ENCODE data around the gene DHODH. TPM values are rescaled to one million over a fixed set of nuclear protein-coding genes. Genes with fewer than 3 reads are reported as not detected.

Gene DHODH
- total and polyA plus RNA-seq, 2 of the 13 experiments (the other 11 are each of a cell fraction or from before 2014, with no cell fraction given) = 10.7 to 16.4 TPM

GRCh38 chr16:72018470-72018869, 9.9 kb downstream of the DHODH start:
- in situ Hi-C loops (cut with HindIII; ENCODE audit: extremely low pct_ligation_motif_present, low pct_unique_long_range_greater_than_20kb) (no loop called here), intact Hi-C loops (cut with micrococcal nuclease; ENCODE audit: unreplicated experiment) (no loop called here)
- DNase-seq (ENCODE audit: low spot score) (no peak), ATAC-seq (no peak), FAIRE-seq (no peak)
- Histone ChIP-seq H3K9ac (ENCODE audit: insufficient read depth, low read depth, low read length) (no peak overlapping the region), H3K27me3 (ENCODE audit: control insufficient read depth in 1 of 2, insufficient read depth in 2 of 2, low read length in 2 of 2) (no peaks in the 10 kb centered on the region), H3K27ac (ENCODE audit: extremely low read length, insufficient read depth, low read length) (no peak overlapping the region), H3K4me1 (ENCODE audit: insufficient read depth, low read length) (peaks cover 31% of the 10 kb centered on the region), H3K9me3 (ENCODE audit: low read length) (no peaks in the 10 kb centered on the region), H2AFZ (ENCODE audit: low read length) (no peak overlapping the region), H4K20me1 (ENCODE audit: insufficient read depth, low read length) (no peaks in the 10 kb centered on the region), H3K36me3 (replicated peaks in 1 of 2; ENCODE audit: control insufficient read depth in 1 of 2, insufficient read depth in 2 of 2, low read length in 2 of 2) (peaks cover 14 to 44% of the 10 kb centered on the region in 2 experiments), H3K4me2 (ENCODE audit: low read depth, low read length) (no peak overlapping the region), H3K79me2 (ENCODE audit: insufficient read depth, low read length) (no peaks in the 10 kb centered on the region), H3K4me3 (replicated peaks in 1 of 3; ENCODE audit: insufficient read depth in 1 of 3, low read depth in 2 of 3, low read length in 3 of 3) (no peak overlapping the region)
- TF ChIP-seq MZF1 (CRISPR knock-in tag; IDR thresholded peaks at IDR 0.05; ENCODE audit: borderline replicate concordance) (no peak), SALL2 (CRISPR knock-in tag; IDR thresholded peaks at IDR 0.05) (no peak)
- BruUV-seq (replicated peaks) = no TSS peak
- POLR2A ChIA-PET = interaction anchor here (1.3 to 2.6 kb wide), 2 partner anchors 36 to 45 kb away, joined by 3 to 9 read pairs; partner anchors contain the start of genes HP and HPR
- CTCF ChIA-PET (ENCODE audit: low intra/inter-chr PET ratio, low total read pairs) = no interaction called here
- 97% methylated on average over 9 of the region's 9 CpGs for WGBS (ENCODE audit: low lambda C conversion rate)

- H3K36me3 ChIP-seq (replicated peaks in 1 of 2; ENCODE audit: control insufficient read depth in 1 of 2, insufficient read depth in 2 of 2, low read length in 2 of 2) = peaks cover 18 to 31% of the 10 kb centered on the region in 2 experiments
- TF ChIP-seq AFF4 (CRISPR knock-in tag; IDR thresholded peaks at IDR 0.05) = no peak
- no peak for TF ChIP-seq ZMYM2 (CRISPR knock-in tag; IDR thresholded peaks at IDR 0.05)
- TF ChIP-seq ZBTB14 (CRISPR knock-in tag; IDR thresholded peaks at IDR 0.05) = no peak
- TF ChIP-seq REXO4 (CRISPR knock-in tag; IDR thresholded peaks at IDR 0.05; ENCODE audit: borderline replicate concordance) = no peak
- TF ChIP-seq ZNF207 (IDR thresholded peaks at IDR 0.05; ENCODE audit: borderline replicate concordance) = no peak
- TF ChIP-seq CREB3 (CRISPR knock-in tag; IDR thresholded peaks at IDR 0.05) = no peak
- no peak for TF ChIP-seq ZNF704 (CRISPR knock-in tag; IDR thresholded peaks at IDR 0.05; ENCODE audit: borderline replicate concordance)
- 0 out of 2 replicates have a peak, but pooled peaks have one; percentile 25 for TF ChIP-seq ZFX (CRISPR knock-in tag; IDR thresholded peaks at IDR 0.05; ENCODE audit: low read depth)
These were observed 12.5 kb downstream of the DHODH start for GRCh38 chr16:72021043-72021442.

More at GRCh38 chr16:72021043-72021442, 12.5 kb downstream of the DHODH start:
- H2AFZ ChIP-seq (ENCODE audit: low read length) = no peak overlapping the region
- ATAC-seq (peak; percentile 39; the same call in 2 of the 3 replicates), DNase-seq (ENCODE audit: low spot score) (no peak), FAIRE-seq (no peak)
- no peaks in the 10 kb centered on the region for H3K9me3 ChIP-seq (ENCODE audit: low read length)
- no peak overlapping the region for H3K4me3 ChIP-seq (replicated peaks in 1 of 3; ENCODE audit: insufficient read depth in 1 of 3, low read depth in 2 of 3, low read length in 3 of 3)
- no TSS peak for BruUV-seq (replicated peaks)
- H3K9ac ChIP-seq (ENCODE audit: insufficient read depth, low read depth, low read length) = no peak overlapping the region
- in situ Hi-C loops (cut with HindIII; ENCODE audit: extremely low pct_ligation_motif_present, low pct_unique_long_range_greater_than_20kb) (no loop called here), intact Hi-C loops (cut with micrococcal nuclease; ENCODE audit: unreplicated experiment) (no loop called here)
- ChIA-PET POLR2A (no interaction called here), CTCF (ENCODE audit: low intra/inter-chr PET ratio, low total read pairs) (no interaction called here)
- no peak overlapping the region for H3K4me2 ChIP-seq (ENCODE audit: low read depth, low read length)
- H3K27ac ChIP-seq (ENCODE audit: extremely low read length, insufficient read depth, low read length) = no peak overlapping the region
- H3K79me2 ChIP-seq (ENCODE audit: insufficient read depth, low read length) = no peaks in the 10 kb centered on the region
- 93% methylated on average over 15 of the region's 15 CpGs for WGBS (ENCODE audit: low lambda C conversion rate)
- no peaks in the 10 kb centered on the region for H3K27me3 ChIP-seq (ENCODE audit: control insufficient read depth in 1 of 2, insufficient read depth in 2 of 2, low read length in 2 of 2)
- H3K4me1 ChIP-seq (ENCODE audit: insufficient read depth, low read length) = peaks cover 53% of the 10 kb centered on the region
- H4K20me1 ChIP-seq (ENCODE audit: insufficient read depth, low read length) = no peaks in the 10 kb centered on the region
